ENCODE results near the gene DPH6. TPM values are rescaled to one million over a fixed set of nuclear protein-coding genes. Genes with fewer than 3 reads are reported as not detected.

DPH6 gene
- total and polyA plus RNA-seq, 8 donors, result 2.6 to 15.1 (median 11.8) TPM

DNA sequence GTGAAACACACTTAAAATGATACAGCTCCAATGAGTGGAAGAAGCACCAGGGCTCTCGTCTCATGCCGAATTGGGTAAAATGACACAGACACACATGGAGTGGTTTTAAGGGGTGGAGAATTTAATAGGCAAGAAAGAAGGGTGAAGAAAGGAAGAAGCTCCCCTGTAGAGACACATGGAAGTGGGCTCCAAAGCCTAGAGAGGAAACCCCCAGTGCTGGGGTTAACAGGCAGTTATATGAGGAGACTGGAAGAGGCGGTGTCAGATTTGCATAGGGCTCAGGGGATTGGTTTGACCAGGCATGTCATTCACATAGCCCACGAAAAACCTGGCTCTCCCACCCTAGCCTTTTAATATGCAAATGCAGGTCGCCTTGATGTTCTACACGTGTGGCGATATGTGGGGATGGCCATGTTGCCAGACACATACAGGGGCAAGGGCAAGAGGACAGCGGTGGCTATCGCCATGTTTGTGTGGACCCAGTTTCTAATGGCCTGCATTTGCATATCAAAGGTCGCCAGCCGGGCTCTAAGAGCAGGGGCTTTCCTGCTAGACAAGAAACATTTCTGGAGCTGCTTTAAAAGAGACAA is 1.9 kb upstream of the DPH6 start:
- Histone ChIP-seq H3K36me3 (no peaks in the 10 kb centered on the region), H3K9me3 (no peaks in the 10 kb centered on the region), H3K4me1 (peaks cover 4 to 20% (median 10%) of the 10 kb centered on the region in 3 donors), H3K27me3 (no peaks in the 10 kb centered on the region), H3K27ac (no peak overlapping the region), H3K4me3 (no peak overlapping the region)
- no peak for FAIRE-seq
- intact Hi-C loops (cut with DNase I), result no loop called here
- 94 to 95% methylated on average over 11 of the region's 11 CpGs for WGBS, 2 donors
- DNase-seq, result no peak
- TF ChIP-seq, protein P1, sequence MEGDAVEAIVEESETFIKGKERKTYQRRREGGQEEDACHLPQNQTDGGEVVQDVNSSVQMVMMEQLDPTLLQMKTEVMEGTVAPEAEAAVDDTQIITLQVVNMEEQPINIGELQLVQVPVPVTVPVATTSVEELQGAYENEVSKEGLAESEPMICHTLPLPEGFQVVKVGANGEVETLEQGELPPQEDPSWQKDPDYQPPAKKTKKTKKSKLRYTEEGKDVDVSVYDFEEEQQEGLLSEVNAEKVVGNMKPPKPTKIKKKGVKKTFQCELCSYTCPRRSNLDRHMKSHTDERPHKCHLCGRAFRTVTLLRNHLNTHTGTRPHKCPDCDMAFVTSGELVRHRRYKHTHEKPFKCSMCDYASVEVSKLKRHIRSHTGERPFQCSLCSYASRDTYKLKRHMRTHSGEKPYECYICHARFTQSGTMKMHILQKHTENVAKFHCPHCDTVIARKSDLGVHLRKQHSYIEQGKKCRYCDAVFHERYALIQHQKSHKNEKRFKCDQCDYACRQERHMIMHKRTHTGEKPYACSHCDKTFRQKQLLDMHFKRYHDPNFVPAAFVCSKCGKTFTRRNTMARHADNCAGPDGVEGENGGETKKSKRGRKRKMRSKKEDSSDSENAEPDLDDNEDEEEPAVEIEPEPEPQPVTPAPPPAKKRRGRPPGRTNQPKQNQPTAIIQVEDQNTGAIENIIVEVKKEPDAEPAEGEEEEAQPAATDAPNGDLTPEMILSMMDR (IDR thresholded peaks at IDR 0.05), result no peak
- ATAC-seq, result no peak

DNA sequence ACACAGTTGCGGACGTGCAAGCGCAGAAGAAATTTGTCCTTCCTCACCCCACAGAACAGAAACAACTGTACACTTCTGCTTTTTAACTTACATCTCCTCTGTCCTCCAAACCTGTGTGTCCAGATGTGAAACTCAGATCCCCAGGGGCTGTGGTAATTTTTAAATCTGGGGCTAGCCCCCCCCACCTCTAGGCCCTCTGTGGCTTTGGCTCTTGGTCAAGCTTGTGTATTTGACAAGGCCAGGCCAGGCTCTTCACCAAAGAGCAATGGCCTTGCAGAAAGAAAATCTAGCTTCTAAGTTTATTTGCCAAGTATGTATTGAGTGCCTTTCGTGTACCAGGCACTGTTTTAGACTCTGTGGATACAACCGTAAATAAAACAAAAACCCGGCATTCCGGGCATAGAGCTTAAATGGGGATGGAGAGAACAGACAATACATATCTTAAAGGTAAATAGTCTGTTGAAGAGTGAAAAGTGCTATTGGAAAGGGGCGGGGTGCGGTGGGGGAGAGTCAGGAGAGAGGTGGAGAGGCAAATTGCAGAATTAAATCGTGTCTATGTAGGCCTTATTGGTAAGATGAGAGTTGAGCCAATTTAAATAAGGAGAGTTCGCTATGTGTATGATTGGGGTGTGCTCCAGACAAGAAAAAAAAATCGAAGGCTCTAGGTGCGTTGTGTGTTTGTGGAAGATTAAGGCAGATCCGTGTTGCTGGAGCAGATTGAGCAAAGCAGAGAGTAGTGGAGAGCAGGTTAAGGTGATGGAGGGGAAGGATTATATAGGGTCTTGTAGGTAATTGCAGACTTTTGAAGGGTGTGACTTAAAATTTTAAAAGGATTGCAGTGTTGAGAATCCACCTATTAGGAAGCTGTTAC is 781 bp upstream of the DPH6 start:
- TF ChIP-seq, protein P1 (IDR thresholded peaks at IDR 0.05), result no peak
- peak overlapping the region; percentile 97 to 100 (median 99) for H3K27ac ChIP-seq
- no peaks in the 10 kb centered on the region for H3K27me3 ChIP-seq
- 27 to 31% methylated on average over 14 of the region's 14 CpGs for WGBS, 2 donors
- FAIRE-seq (no peak), ATAC-seq (peak; percentile 6 to 39 (median 9)), DNase-seq (peak in 2 of 6 donors; percentile 26 to 33)
- intact Hi-C loops (cut with DNase I), result no loop called here
- no peaks in the 10 kb centered on the region for H3K9me3 ChIP-seq
- no peaks in the 10 kb centered on the region for H3K36me3 ChIP-seq
- H3K4me1 ChIP-seq, result peaks cover 4 to 20% (median 10%) of the 10 kb centered on the region in 3 donors
- H3K4me3 ChIP-seq, result peak overlapping the region; percentile 68 to 78 (median 71)

DNA sequence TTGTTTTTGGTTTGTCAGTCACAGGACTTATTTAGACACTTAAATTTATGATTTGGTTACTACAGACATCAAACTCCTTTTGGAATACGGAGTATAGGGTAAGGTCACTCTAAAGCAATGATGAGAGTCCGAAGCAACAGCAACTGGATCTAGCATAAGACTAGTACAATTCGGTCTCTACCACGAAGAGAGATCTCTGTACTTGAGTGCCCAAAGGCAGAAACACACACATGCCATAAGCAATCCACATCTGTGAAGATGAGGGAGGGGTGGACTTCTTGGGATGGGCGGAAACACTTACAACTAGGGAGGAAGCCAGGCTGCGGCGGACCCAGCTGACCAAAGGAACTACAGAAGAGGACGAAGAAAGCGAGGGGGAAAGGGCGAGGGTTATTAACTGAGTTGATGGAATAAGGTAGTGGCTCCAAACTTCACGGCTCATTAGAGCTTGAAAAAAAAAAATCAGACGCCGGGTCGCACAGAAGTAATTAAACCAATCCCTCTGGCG is 595 bp downstream of the DPH6 start:
- 0% methylated on average over 15 of the region's 15 CpGs for WGBS, 2 donors
- Histone ChIP-seq H3K9me3 (no peaks in the 10 kb centered on the region), H3K27me3 (no peaks in the 10 kb centered on the region), H3K27ac (peak overlapping the region; percentile 97 to 100 (median 99)), H3K4me3 (peak overlapping the region; percentile 68 to 78 (median 71)), H3K36me3 (no peaks in the 10 kb centered on the region), H3K4me1 (peaks cover 4 to 20% (median 10%) of the 10 kb centered on the region in 3 donors)
- FAIRE-seq (no peak), DNase-seq (peak; percentile 27 to 61 (median 41)), ATAC-seq (peak; percentile 30 to 70 (median 54))
- TF ChIP-seq, protein P1 (IDR thresholded peaks at IDR 0.05), result no peak
- intact Hi-C loops (cut with DNase I), result no loop called here

DNA sequence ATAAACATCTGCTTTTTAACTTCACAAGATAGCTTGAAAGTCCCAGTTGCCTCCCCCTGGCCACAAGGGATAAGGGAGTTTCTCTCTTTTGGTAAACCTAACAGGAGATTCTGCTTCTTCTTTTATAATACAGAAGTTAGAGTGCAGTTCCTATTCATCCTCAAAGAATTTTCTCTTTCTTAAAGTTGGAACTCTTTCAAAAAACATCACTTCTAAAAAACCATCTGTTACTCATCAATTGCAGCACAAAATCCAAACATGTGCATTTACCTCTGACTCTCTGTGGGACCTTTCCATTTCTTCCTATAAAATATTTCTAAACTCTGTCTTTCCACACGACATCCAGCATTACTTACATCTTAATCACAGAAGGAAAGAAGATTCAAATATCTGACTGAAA is 5.1 kb downstream of the DPH6 start:
- WGBS, 2 donors, result 72 to 83% methylated on average over 1 of the region's 1 CpG
- peaks cover 11 to 18% (median 16%) of the 10 kb centered on the region in 3 donors for H3K4me1 ChIP-seq
- DNase-seq, result no peak
- H3K36me3 ChIP-seq, result peaks cover 0 to 6% (median 0%) of the 10 kb centered on the region in 3 donors
- intact Hi-C loops (cut with DNase I), result no loop called here
- TF ChIP-seq, protein P1 (IDR thresholded peaks at IDR 0.05), result no peak
- H3K27me3 ChIP-seq, result no peaks in the 10 kb centered on the region
- no peak overlapping the region for H3K27ac ChIP-seq
- H3K4me3 ChIP-seq, result no peak overlapping the region
- ATAC-seq, result no peak
- no peak for FAIRE-seq
- no peaks in the 10 kb centered on the region for H3K9me3 ChIP-seq
